Hippocampal formation (tissue), 2 donors: ENCODE results near the gene FMN2.

Experiments used
- DNase-seq, 2 donors: peaks; one replicate each; lab custom pipeline; 2025; lab: John Stamatoyannopoulos, UW

Gene FMN2

GRCh38 chr1:240091614-240092300 lies at the start of gene FMN2:
TSS of gene FMN2 (plus strand) at chr1:240091883. CDS start at chr1:240092110, 227 bp downstream.
- DNase-seq = peak; percentile 37 to 41

GRCh38 chr1:240044620-240045019 lies 47.1 kb upstream of the FMN2 start:
- no peak for DNase-seq

GRCh38 chr1:240046000-240046399 lies 45.7 kb upstream of the FMN2 start:
- no peak for DNase-seq

DNA sequence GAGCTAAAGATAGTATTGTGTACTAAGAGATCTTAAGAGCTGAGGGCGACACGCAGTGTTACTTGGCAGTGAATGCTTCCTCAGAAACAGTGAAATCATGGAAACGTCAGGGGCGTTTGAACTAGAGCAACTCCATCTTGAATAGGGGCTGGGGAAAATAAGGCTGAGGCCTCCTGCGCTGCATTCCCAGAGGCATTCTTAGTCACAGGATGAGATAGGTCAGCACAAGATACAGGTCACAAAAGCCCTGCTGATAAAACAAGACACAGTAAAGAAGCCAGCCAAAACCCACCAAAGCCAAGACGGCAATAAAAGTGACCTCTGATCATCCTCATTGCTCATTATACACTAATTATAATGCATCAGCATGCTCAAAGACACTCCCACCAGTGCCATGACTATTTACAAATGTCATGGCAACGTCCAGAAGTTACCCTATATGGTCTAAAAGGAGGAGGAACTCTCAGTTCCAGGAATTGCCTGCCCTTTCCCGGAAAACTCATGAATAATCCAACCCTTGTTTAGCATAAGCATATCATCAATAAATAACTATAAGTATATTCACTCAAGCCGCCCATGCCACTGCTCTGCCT lies 37.5 kb upstream of the FMN2 start:
- no peak for DNase-seq

- no peak for DNase-seq
These were observed 35.7 kb upstream of the FMN2 start for GRCh38 chr1:240055936-240056335.

- DNase-seq = no peak
These were observed 35.3 kb upstream of the FMN2 start for GRCh38 chr1:240056350-240056749.

- DNase-seq = no peak
These were observed 33.6 kb upstream of the FMN2 start for GRCh38 chr1:240058049-240058448.

- DNase-seq = no peak
These were observed 22.7 kb upstream of the FMN2 start for GRCh38 chr1:240068961-240069360.

DNA sequence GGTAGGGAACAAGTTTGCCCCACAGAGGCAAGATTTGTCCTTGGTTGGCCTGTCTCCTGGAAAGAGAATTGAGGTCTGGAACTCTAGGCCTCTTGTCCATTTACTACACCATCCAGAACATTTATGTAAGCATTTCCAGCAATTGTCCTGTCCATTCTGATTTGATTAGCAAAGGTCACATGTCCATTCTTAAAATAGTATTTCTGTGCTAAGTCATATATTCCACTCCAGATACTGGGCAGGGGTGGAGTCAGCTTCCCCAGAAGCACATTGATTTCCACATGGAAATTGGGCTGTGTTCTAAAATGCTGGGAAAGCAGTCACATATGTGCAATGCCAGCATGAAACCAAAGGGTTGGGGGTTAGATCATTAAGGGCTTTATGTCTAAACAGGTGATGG lies 21.5 kb upstream of the FMN2 start:
- no peak for DNase-seq

DNA sequence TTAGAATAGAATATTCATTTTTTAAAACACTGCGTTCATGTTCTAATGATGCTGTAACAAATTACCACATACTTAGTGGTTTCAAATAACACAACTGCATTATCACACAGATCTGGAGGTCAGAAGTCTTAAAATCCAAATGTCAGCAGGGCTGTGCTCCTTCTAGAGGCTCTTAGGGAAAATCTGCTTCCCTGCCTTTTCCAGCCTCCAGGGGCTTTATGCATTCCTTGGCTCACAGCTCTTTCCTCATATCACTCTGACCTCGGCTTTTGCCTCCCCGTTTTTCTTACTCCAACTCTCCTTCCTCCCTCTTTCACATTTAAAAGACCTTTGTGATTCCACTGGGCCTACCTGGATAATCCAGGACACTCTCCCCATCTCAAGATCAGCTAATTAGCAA lies 18.6 kb upstream of the FMN2 start:
- DNase-seq = no peak

GRCh38 chr1:240074422-240074821 lies 17.3 kb upstream of the FMN2 start:
- no peak for DNase-seq

DNA sequence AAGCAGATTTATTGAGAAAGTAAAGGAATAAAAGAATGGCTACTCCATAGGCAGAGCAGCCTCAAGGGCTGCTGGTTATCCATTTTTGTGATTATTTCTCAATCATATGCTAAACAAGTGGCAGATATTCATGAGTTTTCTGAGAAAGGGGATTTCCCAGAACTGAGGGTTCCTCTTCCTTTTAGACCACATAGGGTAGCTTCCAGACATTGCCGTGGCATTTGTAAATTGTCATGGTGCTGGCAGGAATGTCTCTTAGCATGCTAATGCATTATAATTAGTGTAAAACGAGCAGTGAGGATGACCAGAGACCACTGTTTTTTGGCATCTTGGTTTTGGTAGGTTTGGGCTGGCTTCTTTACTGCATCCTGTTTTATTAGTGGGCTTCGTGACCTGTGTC lies 16.8 kb upstream of the FMN2 start:
- DNase-seq = no peak

DNA sequence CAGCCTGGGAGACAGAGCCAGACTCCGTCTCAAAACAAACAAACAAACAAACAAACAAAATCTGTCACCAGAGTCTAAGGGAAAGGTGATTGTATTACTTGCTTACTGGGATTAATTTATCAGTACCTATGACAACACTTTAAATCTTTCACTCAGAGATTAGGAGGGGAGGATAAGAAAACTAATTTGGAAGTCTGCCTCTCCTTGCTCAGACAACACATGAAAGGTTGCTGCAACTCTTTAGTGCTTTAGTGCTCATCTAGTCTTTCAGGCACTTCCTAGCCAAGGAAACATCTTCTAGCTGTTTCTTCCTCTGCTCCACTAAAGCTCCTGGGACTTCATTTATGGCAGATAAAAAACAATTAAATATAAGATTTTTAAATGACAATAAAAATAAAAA lies 7.3 kb upstream of the FMN2 start:
- no peak for DNase-seq

DNA sequence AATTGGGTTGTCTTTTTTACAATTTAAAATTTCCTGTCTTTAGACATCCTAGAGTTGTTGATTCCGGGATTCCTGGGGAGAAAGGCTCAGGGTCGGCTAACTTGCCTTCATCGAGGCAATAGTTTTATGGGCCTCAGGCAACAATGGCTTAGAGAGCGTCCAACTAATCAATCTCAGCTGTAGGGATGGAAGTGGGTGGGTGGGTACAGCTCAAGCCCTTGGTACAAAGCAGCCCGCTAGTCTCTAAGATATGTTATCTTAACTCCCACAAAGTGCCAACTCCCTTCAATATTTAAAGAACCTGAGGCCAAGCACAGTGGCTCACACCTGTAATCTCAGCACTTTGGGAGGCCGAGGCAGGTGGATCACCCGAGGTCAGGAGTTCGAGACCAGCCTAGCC lies 6.9 kb upstream of the FMN2 start:
- no peak for DNase-seq

DNA sequence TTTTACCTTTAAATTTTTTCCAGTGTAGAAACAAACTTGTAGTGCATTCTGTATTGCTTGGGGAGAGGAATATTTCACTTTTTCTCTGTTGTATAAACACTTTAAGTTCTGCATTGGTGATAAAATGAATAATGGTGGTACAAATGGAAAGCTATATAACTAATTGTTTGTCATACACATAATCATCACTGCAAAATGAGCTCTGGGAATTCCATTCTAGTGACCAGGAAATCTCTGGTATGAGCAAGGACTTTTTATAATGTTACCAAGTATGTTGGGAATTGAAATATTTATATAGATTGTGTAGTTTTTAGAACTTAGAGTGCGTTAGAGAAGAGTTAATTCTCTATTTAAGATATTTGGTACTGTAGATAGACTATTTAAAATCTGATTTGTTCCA lies 5.0 kb upstream of the FMN2 start:
- no peak for DNase-seq

GRCh38 chr1:240090014-240090413 lies 1.7 kb upstream of the FMN2 start:
- DNase-seq = no peak

- DNase-seq = no peak
These were observed 604 bp upstream of the FMN2 start for GRCh38 chr1:240090957-240091600.

- DNase-seq = peak in 1 of 2 donors; percentile 29
These were observed 827 bp downstream of the FMN2 start for GRCh38 chr1:240092301-240093119.

DNA sequence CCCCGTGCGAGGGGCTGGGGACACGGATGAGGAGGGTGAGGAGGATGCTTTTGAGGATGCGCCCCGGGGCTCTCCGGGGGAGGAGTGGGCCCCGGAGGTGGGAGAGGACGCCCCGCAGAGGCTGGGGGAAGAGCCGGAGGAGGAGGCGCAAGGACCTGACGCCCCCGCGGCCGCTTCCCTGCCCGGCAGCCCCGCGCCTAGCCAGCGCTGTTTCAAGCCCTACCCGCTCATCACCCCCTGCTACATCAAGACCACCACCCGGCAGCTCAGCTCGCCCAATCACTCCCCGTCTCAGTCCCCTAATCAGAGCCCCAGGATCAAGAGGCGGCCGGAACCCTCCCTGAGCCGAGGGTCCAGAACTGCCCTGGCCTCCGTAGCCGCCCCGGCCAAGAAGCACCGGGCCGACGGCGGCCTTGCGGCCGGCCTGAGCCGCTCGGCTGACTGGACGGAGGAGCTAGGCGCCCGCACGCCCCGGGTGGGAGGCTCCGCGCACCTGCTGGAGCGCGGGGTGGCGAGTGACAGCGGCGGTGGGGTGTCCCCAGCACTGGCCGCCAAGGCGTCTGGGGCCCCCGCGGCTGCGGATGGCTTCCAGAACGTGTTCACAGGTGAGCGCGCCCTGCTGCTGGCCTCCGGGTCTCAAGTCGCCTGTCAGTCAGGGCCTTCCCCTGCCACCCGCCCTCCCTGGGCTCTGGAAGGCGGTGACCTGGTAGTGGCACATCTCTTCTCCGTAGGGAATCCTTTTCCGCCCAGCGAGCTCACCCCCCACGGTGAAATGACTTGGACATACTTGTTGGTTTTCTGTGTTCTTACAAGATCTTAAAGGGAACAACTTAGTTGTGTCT lies 1.7 kb downstream of the FMN2 start:
- DNase-seq = no peak

- no peak for DNase-seq
These were observed 2.5 kb downstream of the FMN2 start for GRCh38 chr1:240094041-240094722.

DNA sequence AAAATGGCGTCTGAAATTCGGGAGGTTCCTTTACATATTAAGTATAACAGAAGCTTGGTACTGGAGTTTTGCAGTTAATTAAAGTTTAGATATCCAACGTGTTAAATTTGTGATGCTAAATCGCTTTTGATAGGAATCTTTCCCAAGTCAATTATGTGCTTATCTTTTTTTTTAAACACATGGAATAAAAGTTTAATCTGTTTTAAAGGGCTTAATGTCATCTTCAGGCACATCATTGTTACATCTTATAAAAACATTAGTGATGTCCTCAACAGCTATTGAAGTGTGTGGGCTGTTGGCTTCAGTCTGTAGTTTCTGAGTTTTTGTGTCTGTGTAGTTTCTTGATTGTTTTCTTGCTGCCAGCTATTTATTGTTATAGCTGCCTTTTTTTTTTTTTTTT lies 5.3 kb downstream of the FMN2 start:
- DNase-seq = no peak
